ENCODE measurements around the gene CDK5R2. TPM values are rescaled to one million over a fixed set of nuclear protein-coding genes. Genes with fewer than 3 reads are reported as not detected.

Gene CDK5R2
- total and polyA plus RNA-seq, 2 of the 13 experiments (the other 11 are each of a cell fraction or from before 2014, with no cell fraction given): not detected

- no peak for TF ChIP-seq ELK4 (CRISPR knock-in tag; IDR thresholded peaks at IDR 0.05; ENCODE audit: borderline replicate concordance)
- TF ChIP-seq DZIP1 (CRISPR knock-in tag; IDR thresholded peaks at IDR 0.05): no peak
- no peak for TF ChIP-seq ATF3 (CRISPR knock-in tag; IDR thresholded peaks at IDR 0.05)
- no peak for TF ChIP-seq ZNF263 (CRISPR knock-in tag; IDR thresholded peaks at IDR 0.05)
- 0 out of 2 replicates have a peak, but pooled peaks have one; percentile 31 for TF ChIP-seq AHR (CRISPR knock-in tag; IDR thresholded peaks at IDR 0.05)
- no peak for TF ChIP-seq NCOA5 (CRISPR knock-in tag; IDR thresholded peaks at IDR 0.05)
- peak; percentile 82 for TF ChIP-seq KDM2A (CRISPR knock-in tag; IDR thresholded peaks at IDR 0.05; ENCODE audit: borderline replicate concordance, low read depth)
- peak; percentile 55; the same call in 1 of the 2 replicates for TF ChIP-seq GMEB1 (CRISPR knock-in tag; IDR thresholded peaks at IDR 0.05; ENCODE audit: borderline replicate concordance)
These were observed 42.3 kb downstream of the CDK5R2 start (continued) for GRCh38 chr2:219001577-219002394.
